Activated naive CD4-positive, alpha-beta T cell (primary cell): Measurements from ENCODE around the gene IGLL5.

Experiments used
- DNase-seq, 4 experiments: peaks; one replicate each; lab custom pipeline; 2025; lab: John Stamatoyannopoulos, UW

The IGLL5 gene

DNA sequence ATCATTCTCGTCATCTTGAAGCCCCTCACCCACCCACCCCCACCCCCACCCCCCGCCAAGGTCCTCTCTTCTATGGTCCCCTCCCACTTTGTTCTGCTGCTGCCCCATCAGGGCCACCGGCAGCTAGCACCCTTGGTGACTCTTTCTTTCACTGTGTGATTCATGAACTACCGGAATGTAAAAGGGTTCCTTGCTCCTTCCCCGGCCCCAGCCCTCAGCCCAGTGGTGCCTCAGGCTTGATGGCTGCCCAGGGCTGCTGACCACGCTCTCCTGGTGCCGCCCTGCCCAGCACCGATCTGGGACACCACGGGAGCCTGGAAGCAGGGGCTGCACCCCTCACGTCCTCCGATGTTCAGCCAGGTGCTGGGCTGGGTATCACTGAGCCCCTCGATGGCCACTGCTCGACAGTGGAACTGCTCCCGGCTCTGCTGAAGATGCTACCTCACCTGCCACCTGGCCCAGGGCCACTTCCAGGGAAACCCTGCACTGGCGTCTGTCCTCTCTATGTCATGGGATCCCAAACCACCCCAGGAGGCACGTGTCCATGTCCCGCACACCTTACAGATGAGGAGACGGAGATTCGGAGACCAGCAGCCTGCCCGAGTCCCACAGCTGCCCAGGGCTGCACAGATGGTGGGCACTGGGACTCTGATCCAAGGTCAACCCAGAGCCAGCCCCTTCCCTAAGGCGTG, 39.7 kb downstream of the IGLL5 start:
- DNase-seq: no peak

DNA sequence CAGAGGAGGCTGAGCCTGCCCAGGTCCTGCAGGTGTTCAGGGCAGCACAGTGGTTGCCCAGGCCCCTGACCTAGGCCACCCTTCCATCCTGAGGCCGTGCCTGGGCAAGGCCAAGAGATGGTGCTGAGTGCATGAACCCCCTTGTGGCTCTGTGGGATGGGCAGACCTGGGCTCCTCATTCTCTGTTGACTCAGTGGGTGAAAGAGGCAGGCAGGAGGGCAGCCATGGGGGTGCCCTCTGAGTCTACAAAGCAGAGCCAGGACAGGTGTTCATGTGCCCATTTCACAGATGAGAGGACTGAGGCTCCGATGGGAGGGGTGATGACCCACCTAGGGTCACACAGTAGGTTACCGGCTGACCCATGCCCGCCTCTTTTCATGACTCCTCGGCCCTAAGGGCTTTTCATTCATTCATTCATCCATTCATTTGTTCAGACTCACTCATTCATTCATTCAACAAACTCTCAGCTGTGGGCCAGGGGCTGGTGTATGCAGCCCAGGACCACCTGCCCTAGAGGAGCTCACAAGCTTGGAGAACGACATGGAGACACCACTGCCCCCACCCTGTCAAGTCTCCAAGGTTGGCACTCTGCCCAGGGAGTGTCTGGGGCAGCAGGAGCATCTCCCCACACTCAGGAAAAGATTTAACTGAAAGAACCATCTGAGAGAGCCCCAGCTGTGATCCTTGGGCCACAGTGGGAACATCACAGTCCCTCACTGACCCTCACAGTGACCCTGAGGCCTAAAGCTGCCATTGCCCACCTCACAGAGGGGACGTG, 40.5 kb downstream of the IGLL5 start:
- no peak for DNase-seq

DNA sequence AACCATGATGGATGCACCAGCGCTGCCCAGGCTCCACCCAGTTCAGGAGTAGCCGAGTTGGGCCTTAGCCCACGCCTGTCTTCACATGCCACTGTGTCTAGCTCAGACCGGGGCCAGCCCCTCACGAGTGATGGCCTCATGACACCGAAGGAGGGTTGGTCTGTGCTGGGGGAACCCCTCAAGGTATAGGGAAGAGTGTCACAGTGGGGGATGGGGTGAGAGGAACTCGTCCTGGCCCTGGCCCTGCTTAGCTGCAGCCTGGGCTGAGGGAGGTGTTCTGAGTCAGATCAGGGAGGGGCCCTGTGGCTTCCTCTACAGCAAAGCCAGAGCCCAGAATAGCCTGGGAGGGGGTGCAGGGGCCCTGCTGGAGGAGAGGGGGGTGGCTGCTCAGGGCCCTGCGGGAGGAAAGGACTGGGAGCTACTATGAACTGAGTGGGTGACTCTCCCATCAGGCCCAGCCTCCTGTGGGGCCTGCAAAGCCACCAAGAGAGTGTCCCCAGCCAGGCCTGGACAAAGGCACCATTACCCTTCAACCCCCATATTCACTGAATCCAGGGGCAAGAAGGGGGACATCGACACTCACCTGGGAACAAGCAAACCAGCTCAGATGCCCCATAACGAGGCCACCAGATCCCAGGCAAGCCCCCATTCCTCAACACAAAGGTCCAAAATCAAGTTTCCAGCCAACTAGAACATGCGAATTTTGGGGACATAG, 41.2 kb downstream of the IGLL5 start:
- no peak for DNase-seq

DNA sequence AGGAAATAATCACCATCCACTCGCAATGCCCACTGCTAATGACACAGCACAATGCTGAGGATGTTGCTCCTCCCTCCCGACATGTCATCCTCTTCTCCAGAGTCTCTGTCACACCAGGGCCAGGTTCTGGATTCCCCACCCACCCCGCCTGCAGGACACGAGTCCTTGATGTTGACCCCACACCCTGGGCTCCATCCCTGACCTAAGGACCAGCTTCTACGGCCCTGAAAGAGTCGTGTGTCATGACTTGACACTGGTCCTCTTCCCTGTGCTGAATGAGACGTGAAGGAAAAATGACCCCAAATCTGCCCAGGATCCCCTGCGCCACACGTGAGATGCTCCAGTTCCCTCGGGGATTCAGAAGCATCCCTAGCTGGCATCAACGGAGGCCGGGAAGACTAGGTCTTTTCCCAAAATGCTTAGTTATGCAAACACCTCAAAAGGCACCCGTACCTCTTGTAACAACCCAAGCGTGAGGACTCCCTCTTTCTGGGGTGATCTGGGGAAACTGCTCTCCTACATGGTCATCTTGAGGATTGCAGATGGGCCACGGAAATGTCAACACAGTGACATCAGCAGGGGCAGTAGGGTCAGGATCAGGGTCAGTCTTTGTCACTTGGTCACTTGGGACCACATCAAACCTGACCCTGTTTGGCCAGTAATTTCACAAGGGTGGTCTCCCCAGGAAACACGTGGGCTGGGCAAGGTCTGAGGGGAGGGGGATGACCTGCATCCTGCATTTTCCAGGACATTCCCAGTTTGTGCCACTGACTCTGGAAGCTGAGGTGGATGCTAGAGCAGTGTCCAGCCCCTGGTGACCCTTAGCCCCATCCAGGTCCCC, 42.0 kb downstream of the IGLL5 start:
- no peak for DNase-seq

GRCh38 chr22:22930222-22930497, 42.5 kb downstream of the IGLL5 start:
- DNase-seq: no peak

GRCh38 chr22:22930571-22931556, 43.2 kb downstream of the IGLL5 start:
- no peak for DNase-seq

DNA sequence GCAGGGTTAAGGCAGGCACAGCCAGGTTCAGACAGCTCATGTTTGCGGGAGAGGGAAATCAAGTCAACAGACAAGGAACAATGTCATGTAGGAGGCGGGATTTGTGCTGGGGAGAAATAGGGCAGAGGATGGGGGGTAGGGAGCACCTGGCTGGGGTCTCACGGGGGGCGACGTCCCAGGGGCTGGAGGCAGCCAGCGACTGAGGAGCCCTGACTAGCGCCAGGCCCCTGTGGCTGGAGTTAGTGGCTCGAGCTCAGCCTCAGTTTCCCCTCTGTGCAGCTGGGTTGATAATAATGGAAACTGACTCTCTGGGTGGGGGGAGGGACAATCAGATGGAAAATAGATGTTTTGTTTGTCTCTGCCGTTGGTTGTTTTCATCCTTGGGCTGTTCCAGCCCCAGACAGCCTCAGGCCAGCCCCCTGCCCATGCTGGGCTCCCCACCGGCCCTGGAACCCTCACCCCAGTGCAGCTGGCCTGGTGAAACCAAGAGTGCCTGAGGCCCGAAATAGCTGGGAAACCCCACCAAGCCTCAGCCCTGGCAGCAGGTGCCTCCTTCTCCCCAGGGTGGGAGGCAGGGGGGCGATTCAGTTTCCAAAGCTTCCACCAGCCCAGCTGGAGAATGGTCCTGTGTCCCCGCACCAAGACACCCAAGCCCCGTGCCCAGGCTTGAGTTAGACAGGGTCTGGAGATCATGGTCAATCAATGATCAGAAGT, 44.1 kb downstream of the IGLL5 start:
- no peak for DNase-seq

GRCh38 chr22:22932512-22932941, 44.9 kb downstream of the IGLL5 start:
- no peak for DNase-seq

GRCh38 chr22:22933100-22933806, 45.6 kb downstream of the IGLL5 start:
- DNase-seq: no peak

DNA sequence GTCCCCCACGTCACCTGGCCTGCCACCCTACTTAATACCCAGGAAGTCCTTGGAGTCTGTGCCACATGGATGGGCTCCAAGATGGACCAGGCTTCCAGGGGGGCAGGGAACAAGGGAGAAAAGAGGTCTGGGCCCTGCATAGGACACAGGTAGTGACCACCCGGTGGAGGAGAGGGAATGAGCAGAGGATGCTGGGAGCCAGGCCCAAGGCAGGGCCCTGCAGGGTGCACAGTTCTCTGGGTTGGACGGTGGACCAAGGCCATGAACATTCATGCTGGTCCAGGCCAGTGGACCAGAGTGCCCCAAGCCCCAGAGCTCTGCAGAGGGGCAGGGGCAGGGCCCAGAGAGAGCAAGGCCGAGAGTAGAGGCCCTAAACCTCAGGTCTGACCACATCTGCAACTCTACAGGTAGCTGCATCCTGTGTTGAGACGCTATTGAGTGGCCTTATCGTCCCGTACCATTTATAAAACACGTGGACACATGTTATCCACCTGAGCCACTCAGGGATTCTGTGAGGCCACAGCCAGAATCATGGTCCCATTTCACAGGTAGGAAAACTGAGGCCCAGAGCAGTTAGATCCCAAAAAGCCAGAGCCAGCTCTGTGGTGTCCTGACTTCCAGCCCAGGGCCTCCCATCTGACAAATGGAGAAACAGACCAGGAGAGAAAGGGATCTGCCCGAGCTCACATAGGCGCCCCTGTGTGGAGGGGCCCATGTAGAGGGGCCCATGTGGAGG, 46.4 kb downstream of the IGLL5 start:
- no peak for DNase-seq

- DNase-seq: no peak
These were observed 47.0 kb downstream of the IGLL5 start for GRCh38 chr22:22934543-22935055.

GRCh38 chr22:22935056-22935545, 47.5 kb downstream of the IGLL5 start:
- DNase-seq: no peak

DNA sequence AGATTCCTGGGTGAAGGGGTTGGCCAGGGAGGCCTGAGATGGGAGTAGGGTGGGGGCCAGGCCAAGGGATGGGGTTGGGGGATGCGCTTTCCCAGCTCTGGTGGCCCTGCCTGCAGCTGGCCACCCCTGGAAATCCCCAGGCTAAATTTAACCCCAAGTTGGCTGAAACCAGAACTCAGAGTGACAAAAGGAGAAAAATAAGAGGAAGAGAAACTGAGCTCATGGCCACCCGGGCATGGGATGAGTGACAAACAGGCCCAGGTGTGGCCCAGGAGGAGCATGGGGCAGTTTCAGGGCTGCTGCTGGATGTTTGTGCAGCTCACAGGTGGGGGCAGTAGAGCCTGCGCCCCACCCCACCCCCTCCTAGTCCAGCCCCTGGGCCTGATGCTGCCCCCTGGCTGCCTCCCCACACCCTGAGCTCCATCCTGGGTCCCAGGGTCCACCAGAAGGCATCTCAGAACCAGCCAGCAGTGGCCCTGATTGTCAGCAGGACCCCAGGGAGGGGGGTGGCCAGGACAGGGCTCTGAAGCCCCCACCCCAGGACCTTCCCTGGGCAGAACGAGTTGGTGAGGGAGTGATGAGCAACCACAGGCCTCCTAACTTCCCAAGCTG, 48.0 kb downstream of the IGLL5 start:
- DNase-seq: no peak

GRCh38 chr22:22936180-22936914, 48.7 kb downstream of the IGLL5 start:
- no peak for DNase-seq

DNA sequence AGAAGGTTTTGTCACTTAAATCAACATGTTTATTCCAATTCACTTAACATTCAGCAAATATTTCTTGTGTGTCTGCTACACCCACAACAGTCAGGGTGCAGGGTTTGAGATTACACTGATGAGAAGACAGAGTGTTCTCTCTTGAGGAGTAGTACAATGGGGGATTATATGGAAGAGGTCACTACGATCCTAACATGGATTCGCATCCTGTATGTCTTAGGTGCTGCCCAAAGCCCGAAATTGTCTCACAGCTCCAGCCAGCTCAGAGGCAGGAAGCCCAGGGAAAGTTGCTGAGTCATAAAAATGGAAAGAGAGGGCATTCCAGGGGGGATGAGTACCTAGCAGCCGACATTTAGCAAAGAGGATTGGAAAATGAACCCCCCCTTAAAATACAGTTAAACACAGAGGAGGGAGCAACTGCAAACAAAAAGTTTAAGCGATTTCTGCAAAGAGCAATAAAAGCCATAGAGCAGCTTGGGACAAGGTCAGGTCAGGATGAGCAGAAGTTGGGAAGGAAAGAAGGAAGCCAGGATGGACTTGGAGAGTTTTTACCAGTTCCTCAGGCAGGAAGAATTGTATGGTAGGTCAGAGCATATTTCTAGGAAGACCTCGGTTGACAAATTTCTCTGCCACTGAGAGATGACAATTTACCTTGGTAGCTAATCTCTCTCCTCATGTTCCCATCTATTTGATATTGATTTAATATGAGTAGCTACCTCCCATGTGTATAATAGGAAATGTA, 49.5 kb downstream of the IGLL5 start:
- no peak for DNase-seq

DNA sequence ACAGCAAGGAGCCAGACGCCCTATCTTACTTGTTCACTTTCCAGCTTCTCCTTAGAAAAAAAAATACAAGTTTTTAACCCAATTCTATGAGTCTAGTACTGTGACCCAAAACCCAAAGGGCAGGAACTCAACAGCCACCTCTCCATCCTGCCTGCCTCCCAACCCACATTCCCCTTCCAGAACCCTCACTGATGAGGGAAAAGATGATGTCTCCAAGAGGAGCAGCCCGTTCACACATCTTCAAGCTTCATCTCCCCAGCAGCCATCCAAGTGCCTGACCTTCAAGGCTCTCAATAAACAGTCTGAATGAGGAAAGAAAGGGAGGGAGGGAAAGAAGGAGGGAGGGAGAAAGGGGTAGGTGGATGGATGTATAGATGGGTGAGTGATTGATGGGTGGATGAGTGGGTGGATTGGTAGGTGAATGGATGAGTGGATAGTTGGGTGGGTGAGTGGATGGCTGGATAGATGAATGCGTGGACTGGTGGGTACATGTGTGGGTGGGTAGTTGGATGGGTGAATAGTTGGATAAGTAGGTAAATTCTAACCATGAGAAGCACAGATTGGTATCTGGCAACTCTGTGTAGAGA, 50.4 kb downstream of the IGLL5 start:
- no peak for DNase-seq
